HepG2 (cell line): ENCODE results near the gene CLDN15. TPM values are rescaled to one million over a fixed set of nuclear protein-coding genes. Genes with fewer than 3 reads are reported as not detected.

Source experiments
- BRCA1 ChIP-seq: sonication (generic); formaldehyde crosslinking; IDR thresholded peaks from 2 replicates; pipeline ENCODE4 v1.4.0; 2020; ENCODE audit warnings: missing genetic modification reagents
- EED ChIP-seq: sonication (generic); formaldehyde crosslinking; IDR thresholded peaks from 2 replicates; pipeline ENCODE4 v1.5.0; 2020; ENCODE audit warnings: mild to moderate bottlenecking, missing genetic modification reagents
- HIVEP1 ChIP-seq: sonication (generic); formaldehyde crosslinking; IDR thresholded peaks from 2 replicates; pipeline ENCODE4 v1.4.0; 2020; ENCODE audit warnings: mild to moderate bottlenecking, missing genetic modification reagents
- HNF4A ChIP-seq: sonication (generic); formaldehyde crosslinking; IDR thresholded peaks from 2 replicates; pipeline ENCODE4 v1.4.0; 2020; ENCODE audit warnings: missing genetic modification reagents
- HOXD1 ChIP-seq: sonication (generic); formaldehyde crosslinking; IDR thresholded peaks from 2 replicates; pipeline ENCODE4 v1.5.0; 2020; ENCODE audit warnings: missing genetic modification reagents
- LRRFIP1 ChIP-seq: sonication (generic); formaldehyde crosslinking; conservative IDR thresholded peaks from 2 replicates; pipeline ENCODE4 v1.4.0; 2020; ENCODE audit warnings: missing genetic modification reagents
- MEF2D ChIP-seq: sonication (generic); formaldehyde crosslinking; IDR thresholded peaks from 2 replicates; pipeline ENCODE4 v1.5.1; 2020; ENCODE audit warnings: mild to moderate bottlenecking, missing genetic modification reagents
- MLXIP ChIP-seq: sonication (generic); formaldehyde crosslinking; IDR thresholded peaks from 2 replicates; pipeline ENCODE4 v1.9.0; 2021; ENCODE audit warnings: missing genetic modification reagents, borderline replicate concordance
- NR1H2 ChIP-seq: sonication (generic); formaldehyde crosslinking; IDR thresholded peaks from 2 replicates; pipeline ENCODE4 v1.8.1; 2022; ENCODE audit warnings: low read depth, missing genetic modification reagents, borderline replicate concordance
- PHF21A ChIP-seq: sonication (generic); formaldehyde crosslinking; IDR thresholded peaks from 2 replicates; pipeline ENCODE4 v1.5.0; 2020; ENCODE audit warnings: mild to moderate bottlenecking, missing genetic modification reagents
- RFX5 ChIP-seq: IDR thresholded peaks from 2 replicates; pipeline ENCODE4 v1.6.1; 2011; ENCODE audit warnings: low read depth, low read length, improper control_type of control experiment
- ZKSCAN5 ChIP-seq: sonication (generic); formaldehyde crosslinking; IDR thresholded peaks from 2 replicates; pipeline ENCODE4 v1.5.1; 2020; ENCODE audit warnings: mild to moderate bottlenecking, missing genetic modification reagents
- ZNF143 ChIP-seq: sonication (generic); formaldehyde crosslinking; IDR thresholded peaks from 2 replicates; pipeline ENCODE4 v1.4.0; 2020; ENCODE audit warnings: missing genetic modification reagents
- ZNF563 ChIP-seq: sonication (generic); formaldehyde crosslinking; IDR thresholded peaks from 2 replicates; pipeline ENCODE4 v1.8.0; 2022; ENCODE audit warnings: mild to moderate bottlenecking, moderate library complexity, missing genetic modification reagents
- ZNF639 ChIP-seq: conservative IDR thresholded peaks from 2 replicates; pipeline ENCODE4 v1.6.1; 2018; ENCODE audit warnings: missing genetic modification reagents
- ZNF841 ChIP-seq: sonication (generic); formaldehyde crosslinking; IDR thresholded peaks from 2 replicates; pipeline ENCODE4 v1.8.1; 2023; ENCODE audit warnings: missing genetic modification reagents, borderline replicate concordance
- ZNF878 ChIP-seq: sonication (generic); formaldehyde crosslinking; IDR thresholded peaks from 2 replicates; pipeline ENCODE4 v1.8.1; 2023; ENCODE audit warnings: mild to moderate bottlenecking, missing genetic modification reagents, moderate library complexity
- ZSCAN12 ChIP-seq: sonication (generic); formaldehyde crosslinking; IDR thresholded peaks from 2 replicates; pipeline ENCODE4 v1.9.0; 2021; ENCODE audit warnings: mild to moderate bottlenecking, missing genetic modification reagents
- polyA plus RNA-seq, 8 experiments: library from polyadenylated mRNA; depleted of rRNA in 3 of 8; stranded (reverse) in 7 of 8; unstranded in 1 of 8; fragments of >200 nt; fragmentation: Illumina TruSeq in 4 of 8; extraction: Trizol in 4 of 8; gene quantifications; 2 replicates each; pipeline versions ENCODE4 v1.2.1 to v1.2.3, GENCODE V29; 2011 to 2016; ENCODE audit warnings: low read depth in 4 of 8, missing spikeins in 1 of 8, mixed read lengths in 1 of 8; ENCODE audit not compliant: insufficient read depth in 1 of 8
- total RNA-seq, 5 experiments: library from RNA; depleted of rRNA; stranded (reverse); fragments of >200 nt; fragmentation: Illumina TruSeq; extraction: Trizol; gene quantifications; 2 replicates each; pipeline ENCODE4 v1.2.3, GENCODE V29; 2016; ENCODE audit warnings: low read depth in 1 of 5
- TF ChIP-seq, protein P1 (sequence below): sonication (generic); formaldehyde crosslinking; conservative IDR thresholded peaks from 2 replicates; pipeline ENCODE4 v1.8.1; 2023; ENCODE audit warnings: missing genetic modification reagents
- TF ChIP-seq, protein P2 (sequence below): sonication (generic); formaldehyde crosslinking; IDR thresholded peaks from 2 replicates; pipeline ENCODE4 v1.8.0; 2022; ENCODE audit warnings: mild to moderate bottlenecking, missing genetic modification reagents; ENCODE audit not compliant: insufficient replicate concordance

The CLDN15 gene
- total and polyA plus RNA-seq, 2 of the 13 experiments (the other 11 are each of a cell fraction or from before 2014, with no cell fraction given): 7.1 to 17.8 TPM

DNA sequence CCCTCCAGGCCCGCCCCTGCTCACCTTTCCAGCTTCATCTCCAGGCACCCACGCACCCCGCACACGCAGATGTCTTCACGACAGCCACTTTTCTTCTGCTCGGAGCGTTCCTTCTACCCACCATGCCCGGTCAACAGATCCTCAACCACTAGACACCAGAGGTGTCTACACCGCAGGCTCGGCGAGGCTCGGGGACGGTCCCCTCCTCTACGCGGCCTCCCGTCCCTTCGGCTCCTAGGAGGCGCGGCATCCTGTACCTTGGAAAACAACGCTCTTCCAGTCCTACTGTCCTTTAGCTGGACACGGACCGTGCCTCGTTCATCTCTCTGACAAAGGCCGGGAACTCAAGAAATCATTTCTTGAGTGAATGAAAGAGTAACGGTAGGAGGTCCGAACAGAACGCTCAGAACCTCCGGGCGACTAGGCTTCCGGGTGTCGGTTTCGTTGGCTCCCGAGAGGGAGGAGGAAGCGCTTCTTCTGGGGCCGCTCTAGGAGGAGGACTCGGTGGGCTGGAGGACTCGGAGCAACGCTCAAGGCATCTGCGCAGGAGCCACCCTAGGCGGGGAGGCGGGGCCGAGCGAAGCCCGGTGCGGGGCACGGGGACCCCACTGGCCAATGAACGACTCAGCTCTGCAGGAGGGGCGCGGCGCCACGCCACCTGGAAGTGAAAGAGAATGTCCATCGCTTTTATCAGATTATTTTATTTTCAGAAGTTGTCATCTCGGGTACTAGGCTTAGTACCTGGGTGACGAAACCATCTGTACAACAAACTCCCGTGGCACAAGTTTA is 14.5 kb upstream of the CLDN15 start (continued):
- TF ChIP-seq ZNF143 (peak; percentile 52; the same call in 1 of the 2 replicates), ZNF563 (CRISPR knock-in tag) (no peak), HNF4A (CRISPR knock-in tag) (no peak), BRCA1 (no peak), RFX5 (peak; percentile 28; the same call in 1 of the 2 replicates), PHF21A (no peak), ZNF878 (CRISPR knock-in tag) (no peak), ZNF841 (CRISPR knock-in tag) (no peak), HIVEP1 (CRISPR knock-in tag) (no peak), EED (CRISPR knock-in tag) (no peak), MEF2D (CRISPR knock-in tag) (no peak; the same call in 1 of the 2 replicates), MLXIP (CRISPR knock-in tag) (no peak), ZKSCAN5 (CRISPR knock-in tag) (no peak), HOXD1 (CRISPR knock-in tag) (no peak), ZNF639 (CRISPR knock-in tag) (0 out of 2 replicates have a peak, but pooled peaks have one; percentile 39), ZSCAN12 (CRISPR knock-in tag) (no peak), NR1H2 (CRISPR knock-in tag) (no peak), LRRFIP1 (no peak)
- TF ChIP-seq, protein P1, sequence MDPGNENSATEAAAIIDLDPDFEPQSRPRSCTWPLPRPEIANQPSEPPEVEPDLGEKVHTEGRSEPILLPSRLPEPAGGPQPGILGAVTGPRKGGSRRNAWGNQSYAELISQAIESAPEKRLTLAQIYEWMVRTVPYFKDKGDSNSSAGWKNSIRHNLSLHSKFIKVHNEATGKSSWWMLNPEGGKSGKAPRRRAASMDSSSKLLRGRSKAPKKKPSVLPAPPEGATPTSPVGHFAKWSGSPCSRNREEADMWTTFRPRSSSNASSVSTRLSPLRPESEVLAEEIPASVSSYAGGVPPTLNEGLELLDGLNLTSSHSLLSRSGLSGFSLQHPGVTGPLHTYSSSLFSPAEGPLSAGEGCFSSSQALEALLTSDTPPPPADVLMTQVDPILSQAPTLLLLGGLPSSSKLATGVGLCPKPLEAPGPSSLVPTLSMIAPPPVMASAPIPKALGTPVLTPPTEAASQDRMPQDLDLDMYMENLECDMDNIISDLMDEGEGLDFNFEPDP: no peak
- TF ChIP-seq, protein P2, sequence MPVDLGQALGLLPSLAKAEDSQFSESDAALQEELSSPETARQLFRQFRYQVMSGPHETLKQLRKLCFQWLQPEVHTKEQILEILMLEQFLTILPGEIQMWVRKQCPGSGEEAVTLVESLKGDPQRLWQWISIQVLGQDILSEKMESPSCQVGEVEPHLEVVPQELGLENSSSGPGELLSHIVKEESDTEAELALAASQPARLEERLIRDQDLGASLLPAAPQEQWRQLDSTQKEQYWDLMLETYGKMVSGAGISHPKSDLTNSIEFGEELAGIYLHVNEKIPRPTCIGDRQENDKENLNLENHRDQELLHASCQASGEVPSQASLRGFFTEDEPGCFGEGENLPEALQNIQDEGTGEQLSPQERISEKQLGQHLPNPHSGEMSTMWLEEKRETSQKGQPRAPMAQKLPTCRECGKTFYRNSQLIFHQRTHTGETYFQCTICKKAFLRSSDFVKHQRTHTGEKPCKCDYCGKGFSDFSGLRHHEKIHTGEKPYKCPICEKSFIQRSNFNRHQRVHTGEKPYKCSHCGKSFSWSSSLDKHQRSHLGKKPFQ (CRISPR knock-in tag): peak; percentile 12
